Neuron (in vitro differentiated cells): ENCODE data around the gene LGR5.

Experiments used
- H2AFZ ChIP-seq: one replicate; pipeline ENCODE4 v1.6.1; 2013; ENCODE audit warnings: low read depth, mild to moderate bottlenecking, inconsistent platforms, low read length, moderate library complexity
- H3K27me3 ChIP-seq: one replicate; pipeline ENCODE4 v1.6.1; 2013; ENCODE audit warnings: low read length; ENCODE audit not compliant: insufficient read depth
- H3K36me3 ChIP-seq: one replicate; pipeline ENCODE4 v1.6.1; 2013; ENCODE audit warnings: low read length; ENCODE audit not compliant: insufficient read depth
- H3K4me1 ChIP-seq: one replicate; pipeline ENCODE4 v1.6.1; 2013; ENCODE audit warnings: low read length; ENCODE audit not compliant: insufficient read depth
- H3K4me3 ChIP-seq: 2 replicates; pipeline ENCODE4 v1.5.1; 2013; ENCODE audit warnings: mild to moderate bottlenecking, low read length, moderate library complexity
- H3K9me3 ChIP-seq: one replicate; pipeline ENCODE4 v1.6.1; 2013; ENCODE audit warnings: low read length

LGR5 gene

GRCh38 chr12:71509705-71510104 is 70.1 kb downstream of the LGR5 start:
- Histone ChIP-seq H3K4me3 (no peak overlapping the region), H3K4me1 (peaks cover 21% of the 10 kb centered on the region), H2AFZ (no peak overlapping the region), H3K27me3 (no peaks in the 10 kb centered on the region), H3K36me3 (no peaks in the 10 kb centered on the region), H3K9me3 (no peaks in the 10 kb centered on the region)

- Histone ChIP-seq H3K4me1 (peaks cover 4% of the 10 kb centered on the region), H3K27me3 (no peaks in the 10 kb centered on the region), H2AFZ (no peak overlapping the region), H3K9me3 (no peaks in the 10 kb centered on the region), H3K4me3 (no peak overlapping the region), H3K36me3 (no peaks in the 10 kb centered on the region)
These were observed 77.7 kb downstream of the LGR5 start for GRCh38 chr12:71517145-71517846.

GRCh38 chr12:71521125-71521524 is 81.5 kb downstream of the LGR5 start:
- Histone ChIP-seq H3K4me1 (peaks cover 13% of the 10 kb centered on the region), H3K36me3 (no peaks in the 10 kb centered on the region), H2AFZ (no peak overlapping the region), H3K9me3 (no peaks in the 10 kb centered on the region), H3K4me3 (no peak overlapping the region), H3K27me3 (no peaks in the 10 kb centered on the region)

- Histone ChIP-seq H2AFZ (no peak overlapping the region), H3K4me3 (no peak overlapping the region), H3K4me1 (peaks cover 9% of the 10 kb centered on the region), H3K27me3 (no peaks in the 10 kb centered on the region), H3K9me3 (no peaks in the 10 kb centered on the region), H3K36me3 (no peaks in the 10 kb centered on the region)
These were observed 85.0 kb downstream of the LGR5 start for GRCh38 chr12:71524626-71525025.

GRCh38 chr12:71533703-71534102 is 94.1 kb downstream of the LGR5 start:
- H3K27me3 ChIP-seq, result no peaks in the 10 kb centered on the region
- no peaks in the 10 kb centered on the region for H3K9me3 ChIP-seq
- H3K4me1 ChIP-seq, result peaks cover 6% of the 10 kb centered on the region
- no peak overlapping the region for H2AFZ ChIP-seq
- no peak overlapping the region for H3K4me3 ChIP-seq
- H3K36me3 ChIP-seq, result no peaks in the 10 kb centered on the region

GRCh38 chr12:71536279-71536938 is 96.8 kb downstream of the LGR5 start:
- no peaks in the 10 kb centered on the region for H3K27me3 ChIP-seq
- H3K36me3 ChIP-seq, result no peaks in the 10 kb centered on the region
- no peak overlapping the region for H2AFZ ChIP-seq
- no peaks in the 10 kb centered on the region for H3K9me3 ChIP-seq
- H3K4me3 ChIP-seq, result no peak overlapping the region
- H3K4me1 ChIP-seq, result peaks cover 10% of the 10 kb centered on the region

GRCh38 chr12:71536939-71537622 is 97.5 kb downstream of the LGR5 start:
- no peaks in the 10 kb centered on the region for H3K9me3 ChIP-seq
- no peaks in the 10 kb centered on the region for H3K27me3 ChIP-seq
- no peaks in the 10 kb centered on the region for H3K36me3 ChIP-seq
- no peak overlapping the region for H2AFZ ChIP-seq
- H3K4me1 ChIP-seq, result peaks cover 10% of the 10 kb centered on the region
- H3K4me3 ChIP-seq, result no peak overlapping the region

GRCh38 chr12:71538807-71539206 is 99.2 kb downstream of the LGR5 start:
- H3K36me3 ChIP-seq, result no peaks in the 10 kb centered on the region
- no peaks in the 10 kb centered on the region for H3K27me3 ChIP-seq
- peaks cover 10% of the 10 kb centered on the region for H3K4me1 ChIP-seq
- no peaks in the 10 kb centered on the region for H3K9me3 ChIP-seq
- no peak overlapping the region for H2AFZ ChIP-seq
- no peak overlapping the region for H3K4me3 ChIP-seq

- Histone ChIP-seq H3K4me1 (peaks cover 10% of the 10 kb centered on the region), H3K27me3 (no peaks in the 10 kb centered on the region), H3K4me3 (no peak overlapping the region), H3K36me3 (no peaks in the 10 kb centered on the region), H3K9me3 (no peaks in the 10 kb centered on the region), H2AFZ (no peak overlapping the region)
These were observed 102.0 kb downstream of the LGR5 start for GRCh38 chr12:71541583-71541982.

GRCh38 chr12:71546322-71546861 is 106.8 kb downstream of the LGR5 start:
- Histone ChIP-seq H3K4me3 (no peak overlapping the region), H2AFZ (no peak overlapping the region), H3K9me3 (no peaks in the 10 kb centered on the region), H3K36me3 (no peaks in the 10 kb centered on the region), H3K27me3 (no peaks in the 10 kb centered on the region), H3K4me1 (peaks cover 3% of the 10 kb centered on the region)

GRCh38 chr12:71548893-71549292 is 109.3 kb downstream of the LGR5 start:
- Histone ChIP-seq H3K27me3 (no peaks in the 10 kb centered on the region), H3K4me3 (no peak overlapping the region), H3K4me1 (peaks cover 13% of the 10 kb centered on the region), H3K9me3 (no peaks in the 10 kb centered on the region), H3K36me3 (no peaks in the 10 kb centered on the region), H2AFZ (no peak overlapping the region)

- Histone ChIP-seq H3K9me3 (no peaks in the 10 kb centered on the region), H2AFZ (no peak overlapping the region), H3K27me3 (no peaks in the 10 kb centered on the region), H3K4me1 (peaks cover 19% of the 10 kb centered on the region), H3K4me3 (no peak overlapping the region), H3K36me3 (no peaks in the 10 kb centered on the region)
These were observed 111.9 kb downstream of the LGR5 start for GRCh38 chr12:71551529-71551928.
